HepG2 (cell line): ENCODE measurements around the gene DDOST. TPM values are rescaled to one million over a fixed set of nuclear protein-coding genes. Genes with fewer than 3 reads are reported as not detected.

ENCODE experiments used
- FOXC1 ChIP-seq: sonication (generic); formaldehyde crosslinking; IDR thresholded peaks from 2 replicates; pipeline ENCODE4 v1.8.0; 2022; ENCODE audit warnings: mild to moderate bottlenecking, missing genetic modification reagents, borderline replicate concordance
- GTF2F1 ChIP-seq: fragments of 150-350 bp; IDR thresholded peaks from 2 replicates; pipeline ENCODE4 v1.6.1; 2014; ENCODE audit warnings: low read length
- MED13 ChIP-seq: sonication (generic); formaldehyde crosslinking; IDR thresholded peaks from 2 replicates; pipeline ENCODE4 v1.5.0; 2020; ENCODE audit warnings: missing genetic modification reagents
- PCBP1 ChIP-seq: fragments of 200-400 bp; formaldehyde crosslinking; IDR thresholded peaks from 2 replicates; pipeline ENCODE4 v1.6.1; 2017; ENCODE audit warnings: mild to moderate bottlenecking, low read depth, low read length, borderline replicate concordance
- SALL1 ChIP-seq: sonication (generic); formaldehyde crosslinking; IDR thresholded peaks from 2 replicates; pipeline ENCODE4 v1.8.0; 2022; ENCODE audit warnings: mild to moderate bottlenecking, missing genetic modification reagents
- TMF1 ChIP-seq: sonication (generic); formaldehyde crosslinking; IDR thresholded peaks from 2 replicates; pipeline ENCODE4 v1.8.1; 2022; ENCODE audit warnings: low read depth, missing genetic modification reagents
- ZMAT3 ChIP-seq: sonication (generic); formaldehyde crosslinking; conservative IDR thresholded peaks from 2 replicates; pipeline ENCODE4 v1.7.0; 2021; ENCODE audit warnings: missing genetic modification reagents
- ZNF251 ChIP-seq: sonication (generic); formaldehyde crosslinking; IDR thresholded peaks from 2 replicates; pipeline ENCODE4 v1.9.0; 2021; ENCODE audit warnings: mild to moderate bottlenecking, missing genetic modification reagents
- ZNF343 ChIP-seq: sonication (generic); formaldehyde crosslinking; IDR thresholded peaks from 2 replicates; pipeline ENCODE4 v1.4.0; 2020; ENCODE audit warnings: mild to moderate bottlenecking, missing genetic modification reagents
- ZNF431 ChIP-seq: sonication (generic); formaldehyde crosslinking; IDR thresholded peaks from 2 replicates; pipeline ENCODE4 v1.9.0; 2022; ENCODE audit warnings: missing genetic modification reagents, low read depth, mild to moderate bottlenecking, borderline replicate concordance
- ZNF549 ChIP-seq: sonication (generic); formaldehyde crosslinking; IDR thresholded peaks from 2 replicates; pipeline ENCODE4 v1.5.0; 2020; ENCODE audit warnings: missing genetic modification reagents
- ZNF616 ChIP-seq: sonication (generic); formaldehyde crosslinking; IDR thresholded peaks from 2 replicates; pipeline ENCODE4 v1.5.0; 2020; ENCODE audit warnings: low read depth, mild to moderate bottlenecking, missing genetic modification reagents
- polyA plus RNA-seq, 8 experiments: library from polyadenylated mRNA; depleted of rRNA in 3 of 8; stranded (reverse) in 7 of 8; unstranded in 1 of 8; fragments of >200 nt; fragmentation: Illumina TruSeq in 4 of 8; extraction: Trizol in 4 of 8; gene quantifications; 2 replicates each; pipeline versions ENCODE4 v1.2.1 to v1.2.3, GENCODE V29; 2011 to 2016; ENCODE audit warnings: low read depth in 4 of 8, missing spikeins in 1 of 8, mixed read lengths in 1 of 8; ENCODE audit not compliant: insufficient read depth in 1 of 8
- total RNA-seq, 5 experiments: library from RNA; depleted of rRNA; stranded (reverse); fragments of >200 nt; fragmentation: Illumina TruSeq; extraction: Trizol; gene quantifications; 2 replicates each; pipeline ENCODE4 v1.2.3, GENCODE V29; 2016; ENCODE audit warnings: low read depth in 1 of 5
- TF ChIP-seq, protein P1 (sequence below): IDR thresholded peaks from 2 replicates; pipeline ENCODE4 v1.4.0; 2020; ENCODE audit warnings: mild to moderate bottlenecking, missing genetic modification reagents
- TF ChIP-seq, protein P2 (sequence below): sonication (generic); IDR thresholded peaks from 2 replicates; pipeline ENCODE4 v1.6.1; 2016; ENCODE audit warnings: low read depth, borderline replicate concordance
- TF ChIP-seq, protein P3 (sequence below): IDR thresholded peaks from 2 replicates; pipeline ENCODE4 v1.6.1; 2016; ENCODE audit warnings: missing compliant biosample characterization, missing genetic modification reagents, borderline replicate concordance
- TF ChIP-seq, protein P4 (sequence below): IDR thresholded peaks from 2 replicates; pipeline ENCODE4 v1.6.1; 2016
- TF ChIP-seq, protein P5 (sequence below): sonication (generic); formaldehyde crosslinking; IDR thresholded peaks from 2 replicates; pipeline ENCODE4 v1.4.0; 2020; ENCODE audit warnings: mild to moderate bottlenecking, missing genetic modification reagents
- TF ChIP-seq, protein P6 (sequence below): sonication (generic); formaldehyde crosslinking; IDR thresholded peaks from 2 replicates; pipeline ENCODE4 v1.4.0; 2020; ENCODE audit warnings: mild to moderate bottlenecking, missing genetic modification reagents

Gene DDOST
- total and polyA plus RNA-seq, 2 of the 13 experiments (the other 11 are each of a cell fraction or from before 2014, with no cell fraction given), result 335 to 494 TPM

DNA sequence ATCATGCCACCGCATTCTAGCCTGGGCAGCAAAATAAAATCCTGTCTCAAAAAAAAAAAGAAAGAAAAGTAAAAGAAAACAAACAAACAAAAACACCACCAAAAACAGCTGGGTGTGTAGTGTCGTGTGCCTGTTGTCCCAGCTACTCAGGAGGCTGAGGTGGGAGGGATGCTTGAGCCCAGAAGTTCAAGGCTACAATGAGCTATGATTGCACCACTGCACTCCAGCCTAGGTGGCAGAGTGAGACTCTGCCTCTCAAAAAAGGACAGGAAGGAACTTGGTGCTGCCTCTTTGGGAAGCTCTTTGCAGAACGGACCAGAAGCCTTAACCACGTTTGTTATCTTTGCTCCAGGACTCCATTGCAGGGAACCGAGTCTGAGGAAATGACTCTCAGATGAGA is 45.7 kb upstream of the DDOST start (continued):
- TF ChIP-seq, protein P1, sequence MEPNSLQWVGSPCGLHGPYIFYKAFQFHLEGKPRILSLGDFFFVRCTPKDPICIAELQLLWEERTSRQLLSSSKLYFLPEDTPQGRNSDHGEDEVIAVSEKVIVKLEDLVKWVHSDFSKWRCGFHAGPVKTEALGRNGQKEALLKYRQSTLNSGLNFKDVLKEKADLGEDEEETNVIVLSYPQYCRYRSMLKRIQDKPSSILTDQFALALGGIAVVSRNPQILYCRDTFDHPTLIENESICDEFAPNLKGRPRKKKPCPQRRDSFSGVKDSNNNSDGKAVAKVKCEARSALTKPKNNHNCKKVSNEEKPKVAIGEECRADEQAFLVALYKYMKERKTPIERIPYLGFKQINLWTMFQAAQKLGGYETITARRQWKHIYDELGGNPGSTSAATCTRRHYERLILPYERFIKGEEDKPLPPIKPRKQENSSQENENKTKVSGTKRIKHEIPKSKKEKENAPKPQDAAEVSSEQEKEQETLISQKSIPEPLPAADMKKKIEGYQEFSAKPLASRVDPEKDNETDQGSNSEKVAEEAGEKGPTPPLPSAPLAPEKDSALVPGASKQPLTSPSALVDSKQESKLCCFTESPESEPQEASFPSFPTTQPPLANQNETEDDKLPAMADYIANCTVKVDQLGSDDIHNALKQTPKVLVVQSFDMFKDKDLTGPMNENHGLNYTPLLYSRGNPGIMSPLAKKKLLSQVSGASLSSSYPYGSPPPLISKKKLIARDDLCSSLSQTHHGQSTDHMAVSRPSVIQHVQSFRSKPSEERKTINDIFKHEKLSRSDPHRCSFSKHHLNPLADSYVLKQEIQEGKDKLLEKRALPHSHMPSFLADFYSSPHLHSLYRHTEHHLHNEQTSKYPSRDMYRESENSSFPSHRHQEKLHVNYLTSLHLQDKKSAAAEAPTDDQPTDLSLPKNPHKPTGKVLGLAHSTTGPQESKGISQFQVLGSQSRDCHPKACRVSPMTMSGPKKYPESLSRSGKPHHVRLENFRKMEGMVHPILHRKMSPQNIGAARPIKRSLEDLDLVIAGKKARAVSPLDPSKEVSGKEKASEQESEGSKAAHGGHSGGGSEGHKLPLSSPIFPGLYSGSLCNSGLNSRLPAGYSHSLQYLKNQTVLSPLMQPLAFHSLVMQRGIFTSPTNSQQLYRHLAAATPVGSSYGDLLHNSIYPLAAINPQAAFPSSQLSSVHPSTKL, result 0 out of 2 replicates have a peak, but pooled peaks have one; percentile 12
- no peak for TF ChIP-seq ZNF251
- 0 out of 2 replicates have a peak, but pooled peaks have one; percentile 15 for TF ChIP-seq SALL1 (CRISPR knock-in tag)
- TF ChIP-seq, protein P2, sequence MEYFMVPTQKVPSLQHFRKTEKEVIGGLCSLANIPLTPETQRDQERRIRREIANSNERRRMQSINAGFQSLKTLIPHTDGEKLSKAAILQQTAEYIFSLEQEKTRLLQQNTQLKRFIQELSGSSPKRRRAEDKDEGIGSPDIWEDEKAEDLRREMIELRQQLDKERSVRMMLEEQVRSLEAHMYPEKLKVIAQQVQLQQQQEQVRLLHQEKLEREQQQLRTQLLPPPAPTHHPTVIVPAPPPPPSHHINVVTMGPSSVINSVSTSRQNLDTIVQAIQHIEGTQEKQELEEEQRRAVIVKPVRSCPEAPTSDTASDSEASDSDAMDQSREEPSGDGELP, result 0 out of 2 replicates have a peak, but pooled peaks have one; percentile 7
- TF ChIP-seq GTF2F1, result no peak
- TF ChIP-seq ZNF343 (CRISPR knock-in tag), result no peak
- TF ChIP-seq, protein P3, sequence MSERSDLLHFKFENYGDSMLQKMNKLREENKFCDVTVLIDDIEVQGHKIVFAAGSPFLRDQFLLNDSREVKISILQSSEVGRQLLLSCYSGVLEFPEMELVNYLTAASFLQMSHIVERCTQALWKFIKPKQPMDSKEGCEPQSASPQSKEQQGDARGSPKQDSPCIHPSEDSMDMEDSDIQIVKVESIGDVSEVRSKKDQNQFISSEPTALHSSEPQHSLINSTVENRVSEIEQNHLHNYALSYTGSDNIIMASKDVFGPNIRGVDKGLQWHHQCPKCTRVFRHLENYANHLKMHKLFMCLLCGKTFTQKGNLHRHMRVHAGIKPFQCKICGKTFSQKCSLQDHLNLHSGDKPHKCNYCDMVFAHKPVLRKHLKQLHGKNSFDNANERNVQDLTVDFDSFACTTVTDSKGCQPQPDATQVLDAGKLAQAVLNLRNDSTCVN (CRISPR knock-in tag), result no peak
- TF ChIP-seq PCBP1, result no peak
- TF ChIP-seq MED13 (CRISPR knock-in tag), result no peak
- TF ChIP-seq, protein P4, sequence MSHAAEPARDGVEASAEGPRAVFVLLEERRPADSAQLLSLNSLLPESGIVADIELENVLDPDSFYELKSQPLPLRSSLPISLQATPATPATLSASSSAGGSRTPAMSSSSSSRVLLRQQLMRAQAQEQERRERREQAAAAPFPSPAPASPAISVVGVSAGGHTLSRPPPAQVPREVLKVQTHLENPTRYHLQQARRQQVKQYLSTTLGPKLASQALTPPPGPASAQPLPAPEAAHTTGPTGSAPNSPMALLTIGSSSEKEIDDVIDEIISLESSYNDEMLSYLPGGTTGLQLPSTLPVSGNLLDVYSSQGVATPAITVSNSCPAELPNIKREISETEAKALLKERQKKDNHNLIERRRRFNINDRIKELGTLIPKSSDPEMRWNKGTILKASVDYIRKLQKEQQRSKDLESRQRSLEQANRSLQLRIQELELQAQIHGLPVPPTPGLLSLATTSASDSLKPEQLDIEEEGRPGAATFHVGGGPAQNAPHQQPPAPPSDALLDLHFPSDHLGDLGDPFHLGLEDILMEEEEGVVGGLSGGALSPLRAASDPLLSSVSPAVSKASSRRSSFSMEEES (CRISPR knock-in tag), result no peak
- no peak for TF ChIP-seq ZNF431 (CRISPR knock-in tag)
- TF ChIP-seq, protein P5, sequence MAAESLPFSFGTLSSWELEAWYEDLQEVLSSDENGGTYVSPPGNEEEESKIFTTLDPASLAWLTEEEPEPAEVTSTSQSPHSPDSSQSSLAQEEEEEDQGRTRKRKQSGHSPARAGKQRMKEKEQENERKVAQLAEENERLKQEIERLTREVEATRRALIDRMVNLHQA, result no peak
- TF ChIP-seq ZNF616 (CRISPR knock-in tag), result no peak
- TF ChIP-seq TMF1 (CRISPR knock-in tag), result no peak
- TF ChIP-seq ZNF549 (CRISPR knock-in tag), result no peak
- no peak for TF ChIP-seq FOXC1 (CRISPR knock-in tag)
- no peak for TF ChIP-seq ZMAT3 (CRISPR knock-in tag)
- TF ChIP-seq, protein P6, sequence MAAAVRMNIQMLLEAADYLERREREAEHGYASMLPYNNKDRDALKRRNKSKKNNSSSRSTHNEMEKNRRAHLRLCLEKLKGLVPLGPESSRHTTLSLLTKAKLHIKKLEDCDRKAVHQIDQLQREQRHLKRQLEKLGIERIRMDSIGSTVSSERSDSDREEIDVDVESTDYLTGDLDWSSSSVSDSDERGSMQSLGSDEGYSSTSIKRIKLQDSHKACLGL, result no peak
